NCI-H82 treated with DMSO at 0.1 percent for 48 hours (cell line): ENCODE data around the gene TOX2.

Experiments
- DNase-seq: peaks from one replicate; lab custom pipeline; 2025; ENCODE audit not compliant: unreplicated experiment; lab: John Stamatoyannopoulos, UW

The TOX2 gene

DNA sequence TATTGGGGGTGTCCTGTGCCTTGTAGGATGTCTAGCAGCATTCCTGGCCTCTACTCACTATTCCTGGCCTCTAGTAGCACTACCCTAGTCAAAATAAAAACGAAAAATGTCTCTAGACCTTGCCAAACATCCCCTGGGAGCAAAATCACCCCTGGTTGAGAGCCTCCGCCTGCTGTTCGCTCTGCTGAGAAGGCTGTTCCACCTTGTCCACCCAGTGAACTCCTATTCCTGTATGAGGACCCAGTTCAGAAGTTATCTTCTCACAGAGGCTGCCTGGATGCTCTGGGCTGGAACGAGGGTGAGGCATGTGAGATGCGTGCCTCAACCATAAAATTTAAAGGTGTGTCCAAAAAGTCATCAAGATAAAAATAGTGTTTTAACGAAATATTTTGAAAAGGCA lies 101.9 kb downstream of the TOX2 start:
- no peak for DNase-seq

DNA sequence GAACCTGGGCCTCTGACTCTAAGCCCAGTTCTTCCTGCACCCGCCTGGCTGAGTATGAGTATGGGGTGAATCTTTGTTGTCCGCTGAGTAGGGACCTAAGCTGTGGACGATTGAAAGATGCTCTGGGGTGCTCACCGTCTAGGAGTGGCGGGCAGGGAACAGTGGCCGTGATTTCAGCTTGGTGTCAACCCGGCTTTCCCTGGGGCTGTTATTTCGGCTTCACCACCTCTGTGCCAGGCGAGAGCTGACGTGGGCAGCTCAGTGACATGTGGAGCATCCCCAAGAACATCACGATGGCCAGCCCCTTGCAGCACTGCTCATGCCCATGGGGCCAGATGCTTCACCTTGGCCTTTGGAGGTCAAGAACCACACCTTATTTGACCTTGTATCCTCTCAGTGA lies 102.6 kb downstream of the TOX2 start:
- DNase-seq = no peak

DNA sequence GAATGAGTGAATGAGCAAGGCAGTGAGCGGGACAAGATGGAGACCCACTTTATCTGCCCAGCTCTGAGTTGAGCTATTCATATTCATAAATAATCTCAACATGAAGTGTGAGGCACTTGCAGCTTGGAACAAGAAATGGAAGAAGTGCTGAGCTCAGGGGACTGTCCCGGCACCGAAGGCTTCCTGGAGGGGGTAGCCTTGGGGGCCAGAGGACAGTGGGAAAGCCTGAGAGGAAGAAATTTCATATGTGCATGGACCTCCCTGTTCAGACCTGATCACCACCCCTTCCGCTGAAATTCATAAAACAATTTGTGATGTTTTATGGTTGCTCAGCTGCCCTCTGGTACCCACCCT lies 103.2 kb downstream of the TOX2 start:
- DNase-seq = no peak

GRCh38 chr20:44018259-44018941 lies 103.7 kb downstream of the TOX2 start:
- DNase-seq = no peak

- DNase-seq = no peak
Observed at GRCh38 chr20:44018942-44019637, 104.4 kb downstream of the TOX2 start.

GRCh38 chr20:44019638-44020335 lies 105.1 kb downstream of the TOX2 start:
- no peak for DNase-seq

DNA sequence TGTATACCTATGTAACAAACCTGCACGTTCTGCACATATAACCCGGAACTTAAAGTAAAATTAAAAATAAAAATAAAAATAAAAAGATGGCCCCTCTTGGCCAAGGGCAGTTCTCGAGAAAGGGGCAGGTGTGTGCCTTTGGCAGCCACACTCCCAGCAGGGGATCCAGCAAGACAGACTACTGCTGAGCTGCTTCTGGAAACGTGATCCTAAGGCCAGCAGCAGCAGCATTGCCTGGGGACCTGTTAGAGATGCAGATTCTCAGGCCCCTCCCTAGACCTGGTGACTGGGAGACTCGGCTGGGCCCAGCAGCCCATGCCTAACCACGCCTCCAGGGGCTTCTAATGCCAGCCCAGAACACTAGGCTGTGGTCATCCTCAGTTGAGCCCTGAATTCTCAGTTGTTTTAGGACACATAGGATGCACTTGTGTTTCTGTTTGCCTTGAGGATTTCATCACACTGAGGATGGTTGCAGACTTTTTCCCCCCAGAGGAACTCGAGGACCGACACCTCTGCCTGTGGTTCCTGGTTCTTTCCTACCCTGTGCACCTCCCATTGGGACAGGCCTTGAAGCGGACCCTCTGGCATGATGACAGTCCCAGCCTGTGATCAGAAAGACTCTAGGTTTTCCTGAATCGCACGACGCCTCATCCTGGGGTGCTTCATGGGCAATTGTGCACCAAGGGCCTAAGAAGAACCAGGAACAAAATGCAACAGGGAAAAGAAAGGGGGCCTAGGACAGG lies 105.9 kb downstream of the TOX2 start:
- DNase-seq = no peak

DNA sequence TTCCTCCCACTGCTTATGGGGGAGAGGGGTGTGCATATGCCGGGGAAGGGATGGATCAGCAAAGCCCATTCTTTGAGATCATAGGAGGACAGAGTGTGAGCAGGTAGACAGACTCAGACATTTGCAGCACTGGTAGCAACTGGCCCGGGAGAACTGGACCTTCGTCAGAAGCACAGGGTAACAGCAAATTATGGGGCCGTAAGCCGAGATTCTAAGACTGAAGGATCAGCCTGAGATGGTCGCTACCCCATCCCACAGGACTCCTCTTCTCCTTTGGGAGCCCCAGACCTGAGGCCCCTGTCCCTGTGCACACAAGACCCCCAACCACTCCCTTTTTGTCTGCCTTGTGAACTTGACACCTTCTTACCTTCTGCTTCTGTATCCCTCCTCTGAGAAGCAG lies 106.5 kb downstream of the TOX2 start:
- no peak for DNase-seq

GRCh38 chr20:44021900-44022299 lies 107.2 kb downstream of the TOX2 start:
- no peak for DNase-seq

GRCh38 chr20:44022464-44022863 lies 107.8 kb downstream of the TOX2 start:
- no peak for DNase-seq

DNA sequence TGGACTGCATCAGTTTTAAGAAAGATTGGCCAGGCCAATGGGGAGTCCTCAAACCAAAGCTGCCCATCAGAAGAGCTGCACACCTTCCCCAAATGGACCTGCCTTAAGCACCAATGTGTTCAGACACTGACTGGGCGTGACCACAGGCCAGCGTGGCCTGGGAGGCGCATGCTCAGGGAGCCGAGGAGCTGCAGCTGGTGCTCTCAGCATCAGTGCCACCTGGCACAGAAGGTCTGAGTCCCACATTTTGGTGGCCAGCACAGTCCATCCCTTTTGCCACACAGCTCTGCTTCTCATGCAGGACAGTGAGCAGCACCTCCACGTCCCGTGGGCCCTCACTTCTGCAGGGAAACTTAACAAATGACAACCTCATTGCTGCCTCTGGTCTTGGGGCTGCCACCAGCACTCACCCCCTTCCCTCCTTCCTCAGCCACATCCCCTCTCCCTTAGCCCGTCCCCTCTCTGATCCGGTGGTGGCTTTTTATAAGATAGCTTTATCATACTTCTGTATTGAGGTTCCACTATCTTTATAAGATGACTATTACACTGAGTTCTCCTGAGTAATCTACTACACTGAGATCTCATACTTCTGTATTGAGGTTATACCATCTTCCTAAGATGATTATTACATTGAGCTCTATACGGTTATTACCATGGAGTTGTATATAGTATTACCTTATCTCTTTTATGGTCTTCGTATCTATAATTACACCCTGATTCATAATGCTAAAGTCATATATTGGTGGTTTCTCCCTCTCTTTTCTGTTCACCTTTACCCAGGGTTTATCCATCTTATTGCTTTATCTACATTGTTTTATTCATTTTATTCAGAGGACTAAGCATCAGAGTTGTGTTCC lies 109.1 kb downstream of the TOX2 start:
- DNase-seq = no peak

DNA sequence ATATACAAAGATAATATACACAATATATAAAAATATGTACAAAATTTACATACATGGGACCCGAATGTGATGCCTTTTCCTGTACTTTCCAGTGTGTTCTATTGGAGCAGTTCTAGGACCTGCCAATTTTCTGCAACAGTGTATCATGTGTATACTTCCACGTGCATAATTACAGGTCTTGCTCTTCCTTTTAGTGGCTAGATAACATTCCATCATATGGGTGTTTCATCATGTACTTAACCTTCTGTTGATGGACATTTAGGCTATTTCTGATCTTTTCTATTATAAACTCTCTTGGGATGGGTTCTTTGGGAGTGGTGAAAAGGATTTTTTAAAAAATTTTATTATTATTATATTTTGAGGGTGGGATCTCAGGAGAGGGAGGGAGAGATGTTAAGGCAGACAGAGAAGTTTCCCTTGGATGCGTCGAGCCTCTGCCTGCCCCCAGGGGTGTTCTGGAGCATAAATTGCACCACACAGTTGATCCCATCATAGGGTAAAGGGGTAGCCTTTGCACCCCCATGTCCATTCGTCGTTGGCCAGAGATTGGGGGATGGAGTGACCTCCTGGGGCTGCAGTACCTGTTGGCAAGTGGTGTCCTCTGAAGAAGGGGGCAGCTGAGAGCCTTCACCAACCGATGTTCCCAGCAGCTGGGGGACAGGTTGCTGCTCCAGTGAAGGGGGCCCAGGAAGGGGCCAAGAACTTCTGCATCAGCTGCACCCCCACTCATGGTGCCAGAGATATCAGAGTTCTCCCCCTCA lies 110.3 kb downstream of the TOX2 start:
- no peak for DNase-seq

- no peak for DNase-seq
Observed at GRCh38 chr20:44025756-44026155, 111.1 kb downstream of the TOX2 start.

DNA sequence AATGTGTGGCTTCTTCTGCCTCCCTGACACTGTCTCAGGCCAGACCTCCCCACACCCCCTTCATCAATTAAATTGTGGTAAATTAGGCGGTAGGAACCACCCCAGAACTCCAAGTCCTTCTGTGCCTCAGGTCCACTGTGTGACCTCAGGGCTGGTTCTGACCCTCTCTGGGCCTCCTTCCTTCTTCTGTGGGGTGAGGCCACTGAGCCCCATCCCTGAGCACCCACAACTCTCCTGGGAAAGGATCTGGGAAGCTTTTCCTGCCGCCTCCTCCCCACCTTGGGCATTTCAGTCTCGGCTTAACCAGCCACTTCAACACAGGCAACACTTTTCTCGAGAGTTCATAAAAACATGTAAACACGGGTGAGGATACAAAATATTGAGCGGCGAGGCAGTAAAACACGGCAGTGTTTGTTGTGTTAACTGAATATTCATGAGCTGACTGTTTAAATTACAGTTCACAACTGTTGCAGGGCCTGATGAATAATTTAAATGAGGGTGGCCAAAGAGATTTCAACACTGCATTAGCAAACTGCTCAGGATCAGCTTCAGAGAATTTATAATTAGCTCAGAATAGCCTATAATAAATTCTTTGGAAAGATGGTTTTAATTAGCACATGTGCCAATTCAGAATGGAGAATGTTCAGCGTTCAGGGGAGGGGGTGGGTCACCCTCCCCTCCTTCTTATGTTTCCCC lies 112.1 kb downstream of the TOX2 start:
- DNase-seq = no peak

DNA sequence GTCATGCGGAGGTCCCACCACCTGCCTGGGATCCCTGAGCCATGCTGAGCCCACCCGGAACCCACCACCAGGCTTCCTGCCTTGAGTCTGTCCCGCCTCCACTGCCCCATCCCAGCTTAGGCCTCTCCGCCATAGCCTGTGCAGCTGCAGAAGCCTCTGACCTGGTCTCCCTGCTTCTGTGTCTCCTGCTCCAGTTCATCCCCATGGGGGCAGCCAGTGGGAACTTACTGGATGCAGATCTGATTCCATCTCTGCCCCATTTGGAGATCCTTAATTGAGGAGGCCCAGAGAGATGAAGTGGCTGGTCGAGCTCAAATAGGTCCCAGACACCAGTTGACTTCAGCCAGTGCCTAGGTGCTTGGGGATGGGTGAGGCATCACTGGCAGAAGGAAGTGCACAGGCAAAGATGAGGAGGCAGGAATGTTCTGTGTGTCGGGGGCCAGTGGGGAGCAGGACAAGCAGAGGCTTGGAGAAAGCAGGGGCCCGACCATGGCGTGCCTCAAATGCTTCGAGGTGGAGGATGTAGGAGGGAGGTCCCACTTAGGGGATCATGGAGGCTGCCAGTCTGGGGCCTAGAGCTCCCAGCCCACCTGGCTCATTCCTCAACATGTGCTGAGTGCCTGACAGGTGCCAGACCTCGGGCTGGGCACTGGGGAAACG lies 112.8 kb downstream of the TOX2 start:
- DNase-seq = no peak

- DNase-seq = no peak
Observed at GRCh38 chr20:44028003-44028730, 113.5 kb downstream of the TOX2 start.

DNA sequence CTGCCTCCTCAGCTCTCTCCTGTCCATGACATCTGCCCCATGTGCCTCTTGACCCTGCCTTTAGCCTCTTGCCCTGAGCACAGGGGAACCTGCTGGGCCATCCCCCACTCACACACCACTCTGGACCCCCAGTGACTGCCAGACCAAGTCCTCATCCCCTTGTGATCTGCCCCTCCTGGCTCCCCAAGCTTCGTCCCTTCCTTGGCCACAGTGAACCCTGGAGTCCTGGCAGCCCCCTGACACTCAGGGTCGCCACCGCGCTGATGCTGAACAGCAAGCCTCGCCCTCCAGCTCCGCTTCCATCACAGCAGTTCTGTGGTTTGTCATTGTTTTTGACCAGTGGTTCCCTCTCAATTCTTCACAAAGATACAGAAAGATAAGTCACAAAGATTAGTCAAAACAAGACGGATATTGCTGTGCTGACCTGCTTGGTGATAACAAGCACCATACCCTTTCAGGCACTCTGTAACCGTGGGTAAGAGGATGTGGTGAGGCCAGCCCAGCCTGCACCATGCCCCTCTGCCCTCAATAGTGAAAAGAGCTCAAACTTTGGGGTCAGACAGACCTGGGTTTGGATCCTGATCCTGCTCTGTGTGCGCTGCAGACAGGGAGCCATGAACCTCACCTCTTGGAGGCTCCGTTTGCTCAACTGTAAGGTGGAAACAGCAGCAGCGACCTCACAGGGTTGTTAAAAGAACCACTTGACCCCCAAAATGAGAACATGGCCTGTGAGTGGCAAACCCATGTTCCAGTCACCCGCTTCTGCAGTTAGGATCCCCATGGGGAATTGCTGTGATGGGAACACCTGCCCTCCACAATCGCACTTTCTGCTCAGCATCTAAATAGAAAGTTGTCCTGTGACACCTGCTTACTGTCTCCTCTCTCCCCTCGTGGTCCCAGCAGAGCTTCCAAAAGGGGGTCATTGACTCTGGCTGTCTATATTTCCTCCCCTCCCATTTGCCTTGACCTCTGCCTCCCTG lies 114.5 kb downstream of the TOX2 start:
- DNase-seq = no peak
